GM12878 (cell line): ENCODE data around the gene NFAM1. TPM values are rescaled to one million over a fixed set of nuclear protein-coding genes. Genes with fewer than 3 reads are reported as not detected.

ENCODE experiments used
- ATAC-seq: fragments of 200-7000 bp; cut with Tn5 transposase; 3 replicates; pipeline ENCODE4 v1.9.1; 2020; ENCODE audit warnings: mild to moderate bottlenecking, moderate library complexity
- BruUV-seq: library from RNA; stranded (reverse); fragments of 400-500 nt; replicated peaks from 2 replicates; lab custom pipeline; 2021; lab: Mats Ljungman, UMichigan
- CTCF ChIA-PET: fragments of 300-600 bp; sonication (Branson Sonifier 250); formaldehyde crosslinking; extraction: SDS; loops from one replicate; lab custom pipeline; 2021; ENCODE audit warnings: inconsistent platforms; lab: Yijun Ruan, JAX
- POLR2A ChIA-PET: fragments of 350-600 bp; formaldehyde crosslinking; extraction: SDS; loops from one replicate; lab custom pipeline; 2021; ENCODE audit warnings: inconsistent platforms; lab: Charles Lee
- RAD21 ChIA-PET: fragments of 300-600 bp; sonication (Branson Sonifier 250); formaldehyde crosslinking; loops from one replicate; lab custom pipeline; 2023; ENCODE audit warnings: antibody characterized with exemption; ENCODE audit not compliant: unreplicated experiment; lab: Charles Lee
- SMC1A ChIA-PET: fragments of 300-600 bp; sonication (Branson Sonifier 250); formaldehyde crosslinking; loops from one replicate; lab custom pipeline; 2023; ENCODE audit not compliant: unreplicated experiment, uncharacterized antibody; lab: Charles Lee
- DNase-seq: peaks from one replicate; pipeline ENCODE4 v3.0.0-alpha.2; 2011; ENCODE audit warnings: low read depth, low spot score
- FAIRE-seq: peaks from 3 replicates; lab custom pipeline; 2011; peaks lifted over from hg19 to GRCh38; lab: Jason Lieb, UNC
- H2AFZ ChIP-seq: 2 replicates; pipeline ENCODE4 v1.6.0; 2011; ENCODE audit warnings: low read depth, low read length, control low read depth; ENCODE audit not compliant: control insufficient read depth
- H3K27ac ChIP-seq: 2 replicates; pipeline ENCODE4 v1.5.1; 2011; ENCODE audit warnings: control low read depth; ENCODE audit not compliant: control insufficient read depth, insufficient read depth
- H3K27me3 ChIP-seq, 2 experiments: replicated peaks in 1 of 2; 2 replicates each; pipeline versions ENCODE4 v1.6.0 to v1.6.1; 2011; ENCODE audit warnings: low read length in 1 of 2; ENCODE audit not compliant: control insufficient read depth in 2 of 2, insufficient read depth in 2 of 2
- H3K36me3 ChIP-seq, 2 experiments: 2 replicates each; pipeline ENCODE4 v1.5.1; 2011; ENCODE audit warnings: low read length in 1 of 2; ENCODE audit not compliant: control insufficient read depth in 2 of 2, insufficient read depth in 2 of 2
- H3K4me1 ChIP-seq: 2 replicates; pipeline ENCODE4 v1.6.1; 2011; ENCODE audit warnings: mild to moderate bottlenecking, low read length, moderate library complexity, mixed read lengths; ENCODE audit not compliant: control insufficient read depth, insufficient read depth
- H3K4me2 ChIP-seq: 2 replicates; pipeline ENCODE4 v1.6.0; 2011; ENCODE audit warnings: control low read depth; ENCODE audit not compliant: control insufficient read depth, insufficient read depth
- H3K4me3 ChIP-seq: fragments of 200-600 bp; sonication (generic); 2 replicates; pipeline ENCODE4 v1.5.1; 2016
- H3K79me2 ChIP-seq: 2 replicates; pipeline ENCODE4 v1.6.0; 2011; ENCODE audit warnings: low read length; ENCODE audit not compliant: control insufficient read depth, insufficient read depth
- H3K9ac ChIP-seq: 2 replicates; pipeline ENCODE4 v1.8.0; 2011; ENCODE audit warnings: low read length, control low read depth, mixed read lengths; ENCODE audit not compliant: control insufficient read depth, insufficient read depth
- H3K9me3 ChIP-seq: replicated peaks from 3 replicates; pipeline ENCODE4 v1.5.1; 2011; ENCODE audit warnings: mild to moderate bottlenecking, low read length; ENCODE audit not compliant: control insufficient read depth, insufficient read depth
- H4K20me1 ChIP-seq: 2 replicates; pipeline ENCODE4 v1.6.0; 2011; ENCODE audit not compliant: control insufficient read depth, insufficient read depth
- BACH1 ChIP-seq: fragments of 450-650 bp; IDR thresholded peaks from 2 replicates; pipeline ENCODE4 v1.6.1; 2017; ENCODE audit warnings: mild to moderate bottlenecking, borderline replicate concordance
- CREM ChIP-seq: IDR thresholded peaks from 2 replicates; pipeline ENCODE4 v1.6.1; 2014; ENCODE audit warnings: antibody characterized with exemption, low read depth
- E2F4 ChIP-seq: IDR thresholded peaks from 2 replicates; pipeline ENCODE4 v1.6.1; 2012; ENCODE audit warnings: low read depth, low read length, improper control_type of control experiment
- EED ChIP-seq: sonication (generic); IDR thresholded peaks from 2 replicates; pipeline ENCODE4 v1.6.1; 2016; ENCODE audit warnings: antibody characterized with exemption, low read depth
- EGR1 ChIP-seq, 2 experiments: IDR thresholded peaks; 1 replicate in 1 of 2; 2 replicates in 1 of 2; pipeline ENCODE4 v1.6.1; 2011 to 2012; ENCODE audit warnings: low read depth in 2 of 2, low read length in 2 of 2, borderline replicate concordance in 1 of 2, mild to moderate bottlenecking in 1 of 2, moderate library complexity in 1 of 2
- EP300 ChIP-seq, 2 experiments: fragments of 150-350 bp in 1 of 2; IDR thresholded peaks; 2 replicates each; pipeline ENCODE4 v1.6.1; 2011 to 2012; ENCODE audit warnings: low read depth in 2 of 2, low read length in 2 of 2, borderline replicate concordance in 1 of 2, improper control_type of control experiment in 1 of 2, inconsistent platforms in 1 of 2; ENCODE audit not compliant: control insufficient read depth in 1 of 2
- HCFC1 ChIP-seq: fragments of 150-350 bp; IDR thresholded peaks from 2 replicates; pipeline ENCODE4 v1.6.1; 2014; ENCODE audit warnings: low read length
- IKZF2 ChIP-seq, 2 experiments: fragments of 450-650 bp; IDR thresholded peaks; 2 replicates each; pipeline ENCODE4 v1.6.1; 2017; ENCODE audit warnings: mild to moderate bottlenecking in 2 of 2, moderate library complexity in 2 of 2
- KDM1A ChIP-seq: fragments of 200-600 bp; sonication (generic); IDR thresholded peaks from 2 replicates; pipeline ENCODE4 v1.6.1; 2016; ENCODE audit warnings: borderline replicate concordance
- LARP7 ChIP-seq: fragments of 450-650 bp; IDR thresholded peaks from 2 replicates; pipeline ENCODE4 v1.6.1; 2017; ENCODE audit warnings: mild to moderate bottlenecking
- MTA2 ChIP-seq: fragments of 450-650 bp; IDR thresholded peaks from 2 replicates; pipeline ENCODE4 v1.6.1; 2016; ENCODE audit warnings: low read depth, mild to moderate bottlenecking, moderate library complexity
- NKRF ChIP-seq: fragments of 450-650 bp; conservative IDR thresholded peaks from 2 replicates; pipeline ENCODE4 v1.6.1; 2017; ENCODE audit warnings: mild to moderate bottlenecking, moderate library complexity
- POLR2A ChIP-seq: IDR thresholded peaks from 2 replicates; pipeline ENCODE4 v1.6.1; 2011; ENCODE audit warnings: low read depth, mild to moderate bottlenecking, low read length
- POLR2AphosphoS2 ChIP-seq: IDR thresholded peaks from 2 replicates; pipeline ENCODE4 v1.6.1; 2011; ENCODE audit warnings: low read depth, mild to moderate bottlenecking, low read length, improper control_type of control experiment, moderate library complexity
- SMARCA5 ChIP-seq: fragments of 450-650 bp; IDR thresholded peaks from 2 replicates; pipeline ENCODE4 v1.6.1; 2017; ENCODE audit warnings: mild to moderate bottlenecking
- TAF1 ChIP-seq: IDR thresholded peaks from 2 replicates; pipeline ENCODE4 v1.6.1; 2011; ENCODE audit warnings: mild to moderate bottlenecking, low read depth, low read length, borderline replicate concordance
- TARDBP ChIP-seq: IDR thresholded peaks from 2 replicates; pipeline ENCODE4 v1.6.1; 2016; ENCODE audit warnings: borderline replicate concordance
- ZNF207 ChIP-seq: fragments of 450-650 bp; IDR thresholded peaks from 2 replicates; pipeline ENCODE4 v1.6.1; 2014; ENCODE audit warnings: antibody characterized with exemption, mild to moderate bottlenecking, borderline replicate concordance
- ZNF24 ChIP-seq: fragments of 450-650 bp; IDR thresholded peaks from 2 replicates; pipeline ENCODE4 v1.6.1; 2017; ENCODE audit warnings: antibody characterized with exemption, mild to moderate bottlenecking
- ZNF622 ChIP-seq: fragments of 450-650 bp; IDR thresholded peaks from 2 replicates; pipeline ENCODE4 v1.6.1; 2017; ENCODE audit warnings: mild to moderate bottlenecking, inconsistent platforms
- ZZZ3 ChIP-seq: IDR thresholded peaks from 2 replicates; pipeline ENCODE4 v1.6.1; 2011; ENCODE audit warnings: low read depth; ENCODE audit not compliant: control insufficient read depth, insufficient read length
- WGBS: methylation state at CpG from one replicate; pipeline ENCODE4 v1.1.6; 2016; ENCODE audit warnings: low lambda C conversion rate; ENCODE audit not compliant: insufficient replicate concordance, insufficient coverage; ENCODE audit errors: missing lambda C conversion rate; 5-methylcytosine and 5-hydroxymethylcytosine counted together
- in situ Hi-C: fragments of 300-500 bp; cut with MboI; formaldehyde crosslinking; loops from 9 replicates; pipeline ENCODE4 v1.14.3; 2018; ENCODE audit warnings: mixed read lengths
- intact Hi-C: fragments of 100-400 bp; cut with micrococcal nuclease; formaldehyde crosslinking; loops from one replicate; pipeline ENCODE4 v1.14.2; 2022; ENCODE audit not compliant: unreplicated experiment
- polyA plus RNA-seq, 11 experiments: library from polyadenylated mRNA; depleted of rRNA in 4 of 11; unstranded in 6 of 11; stranded (reverse) in 5 of 11; fragments of >200 nt; fragmentation: Nextera tagmentation in 4 of 11; fragmentation: Illumina TruSeq in 1 of 11; extraction: Ambion mirVana in 4 of 11; extraction: Trizol in 1 of 11; gene quantifications; 1 replicate in 1 of 11; 2 replicates in 10 of 11; pipeline versions ENCODE4 v1.2.1 to v1.2.3, GENCODE V29; 2011 to 2016; ENCODE audit warnings: inconsistent platforms in 2 of 11, missing spikeins in 2 of 11, low read depth in 1 of 11
- total RNA-seq, 4 experiments: library from RNA; depleted of rRNA in 3 of 4; stranded (reverse); fragments of >200 nt in 3 of 4; fragmentation: Illumina TruSeq in 1 of 4; extraction: Trizol in 1 of 4; gene quantifications; 2 replicates each; pipeline versions ENCODE4 v1.2.1 to v1.2.3, GENCODE V29; 2013 to 2021

The NFAM1 gene
- total and polyA plus RNA-seq, 10 of the 15 experiments (the other 5 are each of a cell fraction or from before 2014, with no cell fraction given) = 0.13 to 1.3 (median 0.24) TPM; not detected in 3

- SMC1A ChIA-PET = interaction anchor here (0.7 to 7.1 kb wide), 9 partner anchors 17 to 609 kb away, joined by 3 to 132 read pairs (median 3); no protein-coding TSS in a partner anchor
- Histone ChIP-seq H3K9ac (peak overlapping the region; percentile 79), H2AFZ (peak overlapping the region; percentile 56)
- peak; percentile 51; the same call in 1 of the 2 replicates for TF ChIP-seq POLR2AphosphoS2
- TF ChIP-seq TAF1 = no peak
- peak in 1 of 2 experiments; percentile 18; a peak in 1 of 3 replicates for TF ChIP-seq EGR1 (IDR thresholded peaks at IDR 0.05; ENCODE audit: borderline replicate concordance in 1 of 2, low read depth in 2 of 2, low read length in 2 of 2)
- TF ChIP-seq ZNF24 = 0 out of 2 replicates have a peak, but pooled peaks have one; percentile 14
- no peak for TF ChIP-seq KDM1A
- no peak for TF ChIP-seq TARDBP
- TF ChIP-seq MTA2 = 0 out of 2 replicates have a peak, but pooled peaks have one; percentile 12
- no peak for TF ChIP-seq ZZZ3
- peak; percentile 36 to 49; a peak in 2 of 4 replicates for TF ChIP-seq IKZF2 (IDR thresholded peaks at IDR 0.05)
- TF ChIP-seq HCFC1 = 0 out of 2 replicates have a peak, but pooled peaks have one; percentile 8
- peak; percentile 68 for TF ChIP-seq NKRF
- peak; percentile 46; the same call in 1 of the 2 replicates for TF ChIP-seq POLR2A
- TF ChIP-seq EP300 (IDR thresholded peaks at IDR 0.05; ENCODE audit: borderline replicate concordance in 1 of 2, control insufficient read depth in 1 of 2, low read depth in 2 of 2, low read length in 2 of 2) = 0 out of 4 replicates have a peak, but pooled peaks of 1 of the 2 experiments have one; percentile 2
- no peak for TF ChIP-seq ZNF207
- TF ChIP-seq BACH1 = peak; percentile 8; the same call in 1 of the 2 replicates
- TF ChIP-seq LARP7 = peak; percentile 51
- no peak for TF ChIP-seq E2F4
- TF ChIP-seq EED = peak; percentile 37; the same call in 1 of the 2 replicates
- no peak for TF ChIP-seq ZNF622
- TF ChIP-seq CREM = 0 out of 2 replicates have a peak, but pooled peaks have one; percentile 18
- 0 out of 2 replicates have a peak, but pooled peaks have one; percentile 36 for TF ChIP-seq SMARCA5
These were observed 7.8 kb upstream of the NFAM1 start for GRCh38 chr22:42439821-42440674.

More at GRCh38 chr22:42439821-42440674, 7.8 kb upstream of the NFAM1 start:
- H3K36me3 ChIP-seq = no peaks in the 10 kb centered on the region; a peak in 1 of 4 replicates
- DNase-seq (no peak), FAIRE-seq (no peak), ATAC-seq (peak; percentile 9)
- H3K4me2 ChIP-seq = peak overlapping the region; percentile 94
- peak overlapping the region; percentile 71 for H3K4me3 ChIP-seq
- no TSS peak for BruUV-seq
- in situ Hi-C loops = loop anchor here (5.0 kb wide), 2 partner anchors 273 to 473 kb away; partner anchors contain the start of gene SEPTIN3
- ChIA-PET POLR2A (interaction anchor here (0.6 to 3.2 kb wide), 11 partner anchors 13 to 501 kb away, joined by 3 to 18 read pairs (median 5); partner anchors contain the start of genes NDUFA6 and SMDT1), RAD21 (interaction anchor here (0.8 to 12.1 kb wide), 8 partner anchors 18 to 593 kb away, joined by 3 to 97 read pairs (median 4); no protein-coding TSS in a partner anchor), CTCF (interaction anchor here (0.5 to 11.9 kb wide), 9 partner anchors 18 to 613 kb away, joined by 3 to 133 read pairs (median 7); partner anchors contain the start of gene POLDIP3)
- 28% methylated on average over 20 of the region's 20 CpGs for WGBS
- peaks cover 30% of the 10 kb centered on the region for H3K4me1 ChIP-seq
- intact Hi-C loops = loop anchor here (2.0 to 5.0 kb wide), 3 partner anchors 172 to 607 kb away; partner anchors contain the start of genes CENPM, POLDIP3 and SREBF2
- no peaks in the 10 kb centered on the region for H3K9me3 ChIP-seq
- H3K27ac ChIP-seq = peak overlapping the region; percentile 94
- H3K27me3 ChIP-seq = no peaks in the 10 kb centered on the region
- peaks cover 37% of the 10 kb centered on the region for H3K79me2 ChIP-seq
- H4K20me1 ChIP-seq = no peaks in the 10 kb centered on the region
